NCI-H2081 (cell line): ENCODE results near the gene ENTPD7.
A peak's percentile ranks its signal among the peaks of the same experiment; 100 is the strongest.

Experiments
- DNase-seq, 2 experiments: peaks; one replicate each; lab custom pipeline; 2025; lab: John Stamatoyannopoulos, UW

ENTPD7 gene

DNA sequence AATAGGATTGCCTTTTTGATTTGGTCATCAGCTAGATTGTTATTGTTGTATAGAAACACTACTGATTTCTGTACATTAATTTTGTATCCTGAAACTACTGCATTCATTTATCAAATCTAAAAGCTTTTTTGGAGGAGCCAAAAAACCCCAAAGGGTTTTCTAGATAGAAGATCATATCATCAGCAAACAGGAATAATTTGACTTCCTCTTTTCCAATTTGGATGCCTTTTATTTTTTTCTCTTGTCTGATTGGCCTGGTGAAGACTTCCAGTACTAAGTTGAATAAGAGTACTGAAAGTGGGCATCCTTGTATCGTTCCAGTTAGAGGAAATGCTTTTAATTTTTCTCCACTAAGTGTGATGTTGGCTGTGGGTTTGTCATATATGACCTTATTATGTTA is 10.6 kb upstream of the ENTPD7 start:
- no peak for DNase-seq

DNA sequence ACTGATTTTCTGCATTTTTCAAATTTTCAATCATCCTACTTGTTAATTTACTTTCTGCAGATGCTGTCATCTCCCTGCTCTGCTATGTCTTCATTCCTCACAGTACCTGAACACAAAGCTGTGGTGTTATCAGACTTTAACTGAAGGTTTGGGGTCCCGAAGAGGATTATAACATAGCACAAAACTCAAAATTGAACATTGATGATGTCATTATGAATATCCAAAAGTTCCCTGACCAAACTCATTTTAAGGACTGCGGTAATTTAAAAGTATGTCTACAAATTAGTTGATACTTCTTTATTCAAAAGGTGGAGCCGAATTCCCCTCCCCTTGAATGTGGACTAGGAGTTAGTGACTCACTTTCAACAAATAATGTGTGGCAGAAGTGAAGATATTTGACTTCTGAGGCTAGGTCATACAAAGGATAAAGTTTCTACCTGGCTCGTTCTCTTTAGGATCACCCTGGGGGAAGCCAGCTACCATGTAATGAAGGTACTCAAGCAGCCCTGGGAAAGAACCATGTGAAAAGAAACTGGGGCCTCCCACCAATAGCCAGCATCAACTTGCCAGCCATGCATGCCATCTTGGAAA is 6.4 kb upstream of the ENTPD7 start:
- DNase-seq = no peak

DNA sequence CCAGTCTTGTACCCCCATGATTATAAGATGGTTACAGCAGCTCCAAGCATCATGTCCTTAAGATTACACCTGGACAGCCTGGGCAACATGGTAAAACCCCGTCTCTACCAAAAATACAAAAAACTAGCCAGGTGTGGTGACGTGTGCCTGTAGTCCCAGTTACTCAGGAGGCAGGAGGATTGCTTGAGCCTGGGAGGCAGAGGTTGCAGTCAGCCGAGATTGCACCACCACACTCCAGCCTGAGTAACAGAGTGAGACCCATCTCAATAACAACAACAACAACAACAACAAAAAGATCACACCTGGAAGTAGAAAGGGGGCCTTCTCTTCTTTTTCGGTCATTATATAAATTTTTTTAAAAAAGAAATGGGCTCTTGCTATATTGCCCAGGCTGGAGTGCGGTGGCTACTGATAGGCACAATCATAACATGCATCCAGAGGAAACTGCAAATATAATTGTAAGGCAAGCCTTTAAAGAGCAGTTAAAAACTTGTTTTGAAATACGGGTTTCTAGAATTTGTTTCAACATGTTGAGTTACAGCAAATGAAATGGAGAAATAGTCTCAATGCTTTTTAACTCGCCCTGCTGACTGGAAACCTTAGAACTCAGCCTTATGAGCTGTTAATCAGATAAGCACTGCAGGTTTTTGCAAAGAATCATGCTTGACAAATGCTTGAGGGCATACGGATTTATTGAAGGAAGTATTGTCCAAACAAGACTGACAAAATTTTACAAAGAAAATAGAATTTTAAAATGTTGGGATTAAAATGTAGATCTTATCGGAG is 4.7 kb upstream of the ENTPD7 start:
- no peak for DNase-seq

- DNase-seq = no peak
Measured at GRCh38 chr10:99656199-99657064, 2.9 kb upstream of the ENTPD7 start.

DNA sequence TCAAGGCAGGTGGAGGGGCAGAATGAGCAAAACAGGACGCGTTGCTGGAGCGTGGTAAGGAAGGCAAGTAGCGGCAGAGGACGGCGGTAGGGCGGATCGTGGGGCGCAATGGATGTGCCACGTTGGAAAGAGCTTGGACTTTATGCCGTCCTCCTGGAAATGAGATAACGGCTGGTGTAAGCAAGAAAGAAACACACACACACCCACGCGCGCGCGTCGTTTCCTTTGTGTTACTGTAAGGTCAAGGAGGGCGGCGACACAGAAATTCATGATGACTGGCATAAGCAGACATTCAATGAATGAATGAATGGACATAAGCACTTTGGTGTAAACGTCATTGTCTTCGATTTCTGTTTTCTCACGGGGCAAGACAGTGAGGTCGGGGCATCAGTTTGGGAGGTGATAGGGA is 683 bp upstream of the ENTPD7 start:
- DNase-seq = peak in 1 of 2 experiments; percentile 22

DNA sequence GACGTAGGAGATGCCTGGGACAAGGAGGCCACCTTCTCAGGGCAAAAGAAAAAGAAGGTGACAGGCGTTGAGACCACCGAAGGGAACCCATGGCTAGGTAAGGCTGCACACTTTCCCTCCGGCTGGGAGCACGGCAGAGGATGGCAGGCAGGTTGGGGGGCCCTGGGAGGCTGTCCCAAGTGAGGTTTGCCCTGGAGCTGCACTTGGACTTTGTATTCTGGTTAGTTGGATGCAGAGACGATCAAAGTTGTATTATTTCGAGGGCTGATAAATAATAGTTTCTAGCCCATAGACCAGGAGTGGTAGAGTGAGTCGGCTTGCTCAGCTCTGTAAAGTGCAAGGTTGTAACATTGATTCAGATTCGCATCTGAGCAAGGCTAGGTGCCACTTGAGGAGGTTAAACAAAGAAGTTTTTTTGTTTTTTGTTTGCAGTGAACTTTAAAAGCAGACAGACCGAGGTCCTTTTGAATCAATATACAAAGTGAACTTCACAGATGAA is 608 bp downstream of the ENTPD7 start:
- DNase-seq = no peak

DNA sequence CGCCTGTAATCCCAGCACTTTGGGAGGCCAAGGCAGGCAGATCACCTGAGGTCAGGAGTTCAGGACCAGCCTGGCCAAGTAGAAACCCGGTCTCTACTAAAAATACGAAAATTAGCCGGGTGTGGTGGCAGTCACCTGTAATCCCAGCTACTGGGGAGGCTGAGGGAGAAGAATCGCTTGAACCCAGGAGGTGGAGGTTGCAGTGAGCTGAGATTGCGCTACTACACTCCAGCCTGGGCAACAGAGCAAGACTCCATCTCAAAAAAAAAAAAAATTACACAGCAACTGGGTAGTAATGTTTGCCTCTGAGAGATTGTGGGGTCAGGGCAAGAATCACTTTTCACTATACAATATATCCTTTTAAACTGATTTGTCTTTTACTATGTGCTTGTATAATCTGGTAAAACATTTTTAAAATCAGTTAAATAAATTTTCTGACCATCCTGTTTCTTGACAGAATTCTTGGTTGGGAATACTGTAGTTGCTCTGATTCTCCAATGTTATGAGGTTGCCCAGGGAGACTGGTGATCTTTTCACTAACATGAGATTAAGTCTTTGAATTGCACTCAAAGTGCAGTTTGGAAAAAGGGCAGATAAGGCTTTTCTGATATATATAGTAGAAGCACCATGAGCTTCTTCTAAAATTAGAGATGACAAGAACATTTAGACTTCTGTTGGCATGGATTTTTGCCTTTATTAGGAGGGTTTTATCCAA is 1.5 kb downstream of the ENTPD7 start:
- no peak for DNase-seq

- DNase-seq = no peak
Measured at GRCh38 chr10:99661377-99661763, 2.1 kb downstream of the ENTPD7 start.

- DNase-seq = no peak
Measured at GRCh38 chr10:99665304-99665703, 6.0 kb downstream of the ENTPD7 start.

- DNase-seq = no peak
Measured at GRCh38 chr10:99667108-99667751, 7.9 kb downstream of the ENTPD7 start.

GRCh38 chr10:99671386-99671785 is 12.1 kb downstream of the ENTPD7 start:
- no peak for DNase-seq

DNA sequence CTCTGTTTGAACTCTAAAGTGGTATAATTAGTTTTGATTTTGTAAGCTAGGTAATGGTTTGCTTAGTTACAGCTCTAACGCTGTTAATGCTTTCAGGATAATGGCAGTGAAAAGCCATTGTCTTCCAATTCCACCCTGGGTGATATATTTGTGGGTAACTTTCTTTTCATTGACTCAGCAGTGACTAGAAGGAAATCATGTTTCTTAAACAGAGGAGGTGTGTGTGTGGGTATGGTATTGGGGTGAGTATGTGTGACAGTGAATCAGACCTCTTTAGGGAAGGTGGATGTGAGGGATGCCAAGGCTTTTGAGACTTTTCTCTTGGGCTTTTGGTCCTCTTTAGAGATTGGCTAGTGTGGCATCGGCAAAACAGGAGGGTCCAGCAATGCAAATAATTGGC is 13.6 kb downstream of the ENTPD7 start:
- DNase-seq = no peak

- DNase-seq = no peak
Measured at GRCh38 chr10:99673492-99673891, 14.2 kb downstream of the ENTPD7 start.

GRCh38 chr10:99674762-99675161 is 15.5 kb downstream of the ENTPD7 start:
- DNase-seq = no peak

DNA sequence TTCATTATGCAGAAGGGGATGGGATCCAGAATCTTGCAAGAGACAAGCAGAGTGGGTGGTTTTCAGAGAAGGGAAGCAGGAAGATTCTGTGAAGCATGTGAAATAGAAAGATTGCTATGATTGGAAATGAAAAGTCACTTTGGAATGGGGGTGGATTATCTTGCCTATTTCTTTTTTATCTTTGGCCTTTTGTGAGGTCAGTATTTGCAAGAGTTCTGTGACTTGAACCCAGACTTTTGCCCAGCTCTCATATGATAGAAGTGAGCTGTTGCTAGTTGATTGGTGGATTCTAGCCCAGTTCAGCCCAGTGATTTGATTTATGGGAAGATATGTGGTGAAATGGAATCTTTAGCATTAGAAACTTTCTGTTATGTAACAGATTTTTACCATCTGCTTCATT is 17.1 kb downstream of the ENTPD7 start:
- no peak for DNase-seq

DNA sequence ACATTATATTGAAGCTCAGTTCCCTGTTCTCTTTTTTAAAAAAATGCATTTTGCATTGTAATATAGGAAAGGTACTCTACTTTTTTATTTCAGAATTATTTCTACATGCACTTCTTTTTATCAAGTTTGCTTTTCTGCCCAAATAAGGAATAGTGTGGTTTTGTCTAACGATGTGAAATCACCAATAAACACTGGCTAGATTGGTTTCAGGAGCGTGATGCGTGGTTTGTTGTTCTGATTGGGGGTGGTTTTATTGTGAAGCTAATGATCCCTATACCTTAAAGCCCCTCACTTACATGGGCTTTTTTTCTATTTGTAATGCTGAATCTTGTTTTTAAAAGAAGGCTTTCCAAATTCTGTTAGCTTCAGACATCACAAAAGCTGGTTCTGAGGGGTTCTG is 17.6 kb downstream of the ENTPD7 start:
- no peak for DNase-seq

DNA sequence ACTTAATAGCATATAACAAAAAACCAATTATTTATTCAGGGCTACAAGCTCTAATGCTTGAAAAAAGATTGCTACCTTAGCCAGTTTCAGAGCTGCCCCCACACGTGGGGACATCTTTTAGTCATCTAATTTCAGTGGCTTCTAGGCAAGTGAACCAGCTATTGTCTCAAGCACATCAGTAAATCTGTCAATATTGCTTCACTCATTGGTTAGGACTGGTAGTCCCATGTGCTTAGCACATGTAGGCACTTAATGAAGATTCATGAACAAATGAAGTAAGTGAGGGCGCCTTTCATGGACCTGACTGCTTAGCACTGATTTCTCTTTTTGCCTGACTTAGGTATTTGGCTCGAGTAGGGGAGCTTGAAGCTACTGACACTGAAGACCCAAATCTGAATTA is 19.6 kb downstream of the ENTPD7 start:
- no peak for DNase-seq

GRCh38 chr10:99681553-99681952 is 22.2 kb downstream of the ENTPD7 start:
- no peak for DNase-seq

DNA sequence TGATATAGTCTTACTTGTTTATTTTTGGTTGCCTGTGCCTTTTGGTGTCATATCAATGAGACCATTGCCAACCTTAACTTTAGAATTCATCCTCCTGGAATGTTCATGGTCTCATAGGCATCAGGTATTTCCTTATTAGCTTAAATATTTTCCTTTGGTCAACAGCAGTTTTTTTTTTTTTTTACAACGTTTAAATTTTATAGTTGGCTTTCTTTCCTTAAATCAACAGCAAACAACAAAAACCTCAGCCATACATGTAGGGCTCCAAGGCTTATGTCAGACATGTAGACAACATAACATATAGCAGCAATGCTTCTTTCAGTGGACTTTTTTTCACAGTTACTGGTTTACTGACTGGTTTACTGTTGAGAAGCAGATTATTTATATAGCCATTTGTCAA is 22.7 kb downstream of the ENTPD7 start:
- DNase-seq = no peak

DNA sequence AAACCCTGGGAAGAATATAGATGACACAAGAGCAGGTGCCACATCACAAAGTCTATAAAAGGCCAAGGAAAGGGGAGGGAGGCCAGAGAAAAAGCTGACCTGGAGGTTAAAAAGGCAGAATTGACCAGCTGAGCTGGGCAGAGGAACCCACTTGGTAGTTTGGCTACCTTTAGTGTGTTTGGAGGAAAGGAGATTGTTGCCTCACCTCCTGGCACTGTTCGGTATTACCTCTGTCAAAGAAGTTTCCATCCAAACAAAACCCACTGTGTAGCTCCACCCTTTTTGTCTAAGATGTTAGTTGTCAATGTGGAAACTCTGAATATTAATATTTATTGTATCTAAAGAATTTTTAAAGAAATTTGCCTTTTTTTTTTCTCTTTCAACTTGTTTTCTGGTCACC is 23.4 kb downstream of the ENTPD7 start:
- no peak for DNase-seq

GRCh38 chr10:99685597-99685967 is 26.3 kb downstream of the ENTPD7 start:
- no peak for DNase-seq

DNA sequence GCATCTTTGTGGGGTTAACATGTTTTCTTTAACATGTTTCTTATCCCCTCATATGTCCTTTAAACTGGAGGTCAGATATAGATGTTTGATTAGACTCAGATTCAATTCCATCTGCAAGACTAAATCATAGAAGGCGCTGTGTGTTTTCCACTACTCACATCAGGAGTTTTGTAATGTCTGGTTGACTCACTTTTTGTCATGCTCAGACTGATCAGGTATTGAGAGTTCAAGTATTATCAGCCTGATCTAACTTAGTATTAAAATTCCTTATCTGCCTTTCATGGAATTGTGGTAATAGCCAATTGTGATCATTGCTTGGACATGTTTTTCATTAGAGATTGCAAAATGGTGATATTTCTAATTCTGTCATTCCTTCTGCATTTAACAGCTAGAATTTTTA is 30.2 kb downstream of the ENTPD7 start:
- DNase-seq = no peak
